ENCODE results near the gene CELF4.

Gene CELF4

GRCh38 chr18:37231251-37231650 is 334.3 kb downstream of the CELF4 start:
- Histone ChIP-seq H3K9me3 (ENCODE audit: control insufficient read depth in 5 of 5, low read length in 5 of 5) (no peaks in the 10 kb centered on the region), H3K36me3 (ENCODE audit: control insufficient read depth in 5 of 5, insufficient read depth in 5 of 5, low read length in 5 of 5) (no peaks in the 10 kb centered on the region), H3K27ac (ENCODE audit: low read depth, low read length) (no peak overlapping the region), H3K9ac (ENCODE audit: low read length in 5 of 5) (no peak overlapping the region), H3K4me3 (ENCODE audit: low read depth in 1 of 5, low read length in 5 of 5) (no peak overlapping the region), H3K27me3 (ENCODE audit: control insufficient read depth in 5 of 5, insufficient read depth in 4 of 5, low read length in 5 of 5) (no peaks in the 10 kb centered on the region), H3K4me1 (ENCODE audit: control insufficient read depth in 5 of 5, insufficient read depth in 5 of 5, low read length in 5 of 5) (peaks cover 0 to 28% (median 10%) of the 10 kb centered on the region in 5 donors)

GRCh38 chr18:37230768-37231167 is 334.8 kb downstream of the CELF4 start:
- H3K4me1 ChIP-seq (ENCODE audit: control insufficient read depth in 5 of 5, insufficient read depth in 5 of 5, low read length in 5 of 5): peaks cover 0 to 24% (median 6%) of the 10 kb centered on the region in 5 donors
- no peak overlapping the region for H3K9ac ChIP-seq (ENCODE audit: low read length in 5 of 5)
- no peaks in the 10 kb centered on the region for H3K27me3 ChIP-seq (ENCODE audit: control insufficient read depth in 5 of 5, insufficient read depth in 4 of 5, low read length in 5 of 5)
- no peaks in the 10 kb centered on the region for H3K9me3 ChIP-seq (ENCODE audit: control insufficient read depth in 5 of 5, low read length in 5 of 5)
- H3K36me3 ChIP-seq (ENCODE audit: control insufficient read depth in 5 of 5, insufficient read depth in 5 of 5, low read length in 5 of 5): no peaks in the 10 kb centered on the region
- H3K27ac ChIP-seq (ENCODE audit: low read depth, low read length): no peak overlapping the region
- H3K4me3 ChIP-seq (ENCODE audit: low read depth in 1 of 5, low read length in 5 of 5): no peak overlapping the region

- Histone ChIP-seq H3K27me3 (ENCODE audit: control insufficient read depth in 5 of 5, insufficient read depth in 4 of 5, low read length in 5 of 5) (no peaks in the 10 kb centered on the region), H3K9ac (ENCODE audit: low read length in 5 of 5) (no peak overlapping the region), H3K9me3 (ENCODE audit: control insufficient read depth in 5 of 5, low read length in 5 of 5) (no peaks in the 10 kb centered on the region), H3K4me1 (ENCODE audit: control insufficient read depth in 5 of 5, insufficient read depth in 5 of 5, low read length in 5 of 5) (peaks cover 0 to 3% (median 0%) of the 10 kb centered on the region in 5 donors), H3K36me3 (ENCODE audit: control insufficient read depth in 5 of 5, insufficient read depth in 5 of 5, low read length in 5 of 5) (peaks cover 0 to 11% (median 0%) of the 10 kb centered on the region in 5 donors), H3K4me3 (ENCODE audit: low read depth in 1 of 5, low read length in 5 of 5) (no peak overlapping the region), H3K27ac (ENCODE audit: low read depth, low read length) (no peak overlapping the region)
Measured at GRCh38 chr18:37225279-37225678, 340.3 kb downstream of the CELF4 start.

- Histone ChIP-seq H3K36me3 (ENCODE audit: control insufficient read depth in 5 of 5, insufficient read depth in 5 of 5, low read length in 5 of 5) (peaks cover 0 to 11% (median 0%) of the 10 kb centered on the region in 5 donors), H3K27ac (ENCODE audit: low read depth, low read length) (no peak overlapping the region), H3K9me3 (ENCODE audit: control insufficient read depth in 5 of 5, low read length in 5 of 5) (no peaks in the 10 kb centered on the region), H3K9ac (ENCODE audit: low read length in 5 of 5) (no peak overlapping the region), H3K4me3 (ENCODE audit: low read depth in 1 of 5, low read length in 5 of 5) (no peak overlapping the region), H3K27me3 (ENCODE audit: control insufficient read depth in 5 of 5, insufficient read depth in 4 of 5, low read length in 5 of 5) (no peaks in the 10 kb centered on the region), H3K4me1 (ENCODE audit: control insufficient read depth in 5 of 5, insufficient read depth in 5 of 5, low read length in 5 of 5) (no peaks in the 10 kb centered on the region)
Measured at GRCh38 chr18:37222999-37223378, 342.6 kb downstream of the CELF4 start.

GRCh38 chr18:37222354-37222998 is 343.1 kb downstream of the CELF4 start:
- H3K9ac ChIP-seq (ENCODE audit: low read length in 5 of 5): no peak overlapping the region
- no peaks in the 10 kb centered on the region for H3K9me3 ChIP-seq (ENCODE audit: control insufficient read depth in 5 of 5, low read length in 5 of 5)
- peaks cover 0 to 11% (median 0%) of the 10 kb centered on the region in 5 donors for H3K36me3 ChIP-seq (ENCODE audit: control insufficient read depth in 5 of 5, insufficient read depth in 5 of 5, low read length in 5 of 5)
- H3K27me3 ChIP-seq (ENCODE audit: control insufficient read depth in 5 of 5, insufficient read depth in 4 of 5, low read length in 5 of 5): no peaks in the 10 kb centered on the region
- H3K4me3 ChIP-seq (ENCODE audit: low read depth in 1 of 5, low read length in 5 of 5): no peak overlapping the region
- H3K4me1 ChIP-seq (ENCODE audit: control insufficient read depth in 5 of 5, insufficient read depth in 5 of 5, low read length in 5 of 5): no peaks in the 10 kb centered on the region
- no peak overlapping the region for H3K27ac ChIP-seq (ENCODE audit: low read depth, low read length)

- H3K27me3 ChIP-seq (ENCODE audit: control insufficient read depth in 5 of 5, insufficient read depth in 4 of 5, low read length in 5 of 5): no peaks in the 10 kb centered on the region
- H3K4me1 ChIP-seq (ENCODE audit: control insufficient read depth in 5 of 5, insufficient read depth in 5 of 5, low read length in 5 of 5): no peaks in the 10 kb centered on the region
- no peak overlapping the region for H3K27ac ChIP-seq (ENCODE audit: low read depth, low read length)
- no peak overlapping the region for H3K4me3 ChIP-seq (ENCODE audit: low read depth in 1 of 5, low read length in 5 of 5)
- peaks cover 0 to 5% (median 0%) of the 10 kb centered on the region in 5 donors for H3K36me3 ChIP-seq (ENCODE audit: control insufficient read depth in 5 of 5, insufficient read depth in 5 of 5, low read length in 5 of 5)
- H3K9me3 ChIP-seq (ENCODE audit: control insufficient read depth in 5 of 5, low read length in 5 of 5): no peaks in the 10 kb centered on the region
- H3K9ac ChIP-seq (ENCODE audit: low read length in 5 of 5): no peak overlapping the region
Measured at GRCh38 chr18:37219257-37219656, 346.3 kb downstream of the CELF4 start.

- Histone ChIP-seq H3K4me1 (ENCODE audit: control insufficient read depth in 5 of 5, insufficient read depth in 5 of 5, low read length in 5 of 5) (no peaks in the 10 kb centered on the region), H3K9ac (ENCODE audit: low read length in 5 of 5) (no peak overlapping the region), H3K36me3 (ENCODE audit: control insufficient read depth in 5 of 5, insufficient read depth in 5 of 5, low read length in 5 of 5) (peaks cover 0 to 5% (median 0%) of the 10 kb centered on the region in 5 donors), H3K4me3 (ENCODE audit: low read depth in 1 of 5, low read length in 5 of 5) (no peak overlapping the region), H3K9me3 (ENCODE audit: control insufficient read depth in 5 of 5, low read length in 5 of 5) (peaks cover 0 to 2% (median 0%) of the 10 kb centered on the region in 5 donors), H3K27me3 (ENCODE audit: control insufficient read depth in 5 of 5, insufficient read depth in 4 of 5, low read length in 5 of 5) (no peaks in the 10 kb centered on the region), H3K27ac (ENCODE audit: low read depth, low read length) (no peak overlapping the region)
Measured at GRCh38 chr18:37218022-37218590, 347.5 kb downstream of the CELF4 start.

- Histone ChIP-seq H3K9me3 (ENCODE audit: control insufficient read depth in 5 of 5, low read length in 5 of 5) (peaks cover 0 to 2% (median 0%) of the 10 kb centered on the region in 5 donors), H3K4me1 (ENCODE audit: control insufficient read depth in 5 of 5, insufficient read depth in 5 of 5, low read length in 5 of 5) (no peaks in the 10 kb centered on the region), H3K36me3 (ENCODE audit: control insufficient read depth in 5 of 5, insufficient read depth in 5 of 5, low read length in 5 of 5) (no peaks in the 10 kb centered on the region), H3K27ac (ENCODE audit: low read depth, low read length) (no peak overlapping the region), H3K27me3 (ENCODE audit: control insufficient read depth in 5 of 5, insufficient read depth in 4 of 5, low read length in 5 of 5) (no peaks in the 10 kb centered on the region), H3K9ac (ENCODE audit: low read length in 5 of 5) (no peak overlapping the region), H3K4me3 (ENCODE audit: low read depth in 1 of 5, low read length in 5 of 5) (no peak overlapping the region)
Measured at GRCh38 chr18:37210781-37211180, 354.8 kb downstream of the CELF4 start.

- no peaks in the 10 kb centered on the region for H3K4me1 ChIP-seq (ENCODE audit: control insufficient read depth in 5 of 5, insufficient read depth in 5 of 5, low read length in 5 of 5)
- H3K36me3 ChIP-seq (ENCODE audit: control insufficient read depth in 5 of 5, insufficient read depth in 5 of 5, low read length in 5 of 5): no peaks in the 10 kb centered on the region
- H3K4me3 ChIP-seq (ENCODE audit: low read depth in 1 of 5, low read length in 5 of 5): no peak overlapping the region
- H3K9me3 ChIP-seq (ENCODE audit: control insufficient read depth in 5 of 5, low read length in 5 of 5): peaks cover 0 to 3% (median 2%) of the 10 kb centered on the region in 5 donors
- H3K27ac ChIP-seq (ENCODE audit: low read depth, low read length): no peak overlapping the region
- no peak overlapping the region for H3K9ac ChIP-seq (ENCODE audit: low read length in 5 of 5)
- H3K27me3 ChIP-seq (ENCODE audit: control insufficient read depth in 5 of 5, insufficient read depth in 4 of 5, low read length in 5 of 5): no peaks in the 10 kb centered on the region
Measured at GRCh38 chr18:37207343-37207742, 358.3 kb downstream of the CELF4 start.

GRCh38 chr18:37199741-37200140 is 365.9 kb downstream of the CELF4 start:
- Histone ChIP-seq H3K27ac (ENCODE audit: low read depth, low read length) (no peak overlapping the region), H3K4me3 (ENCODE audit: low read depth in 1 of 5, low read length in 5 of 5) (no peak overlapping the region), H3K9ac (ENCODE audit: low read length in 5 of 5) (no peak overlapping the region), H3K36me3 (ENCODE audit: control insufficient read depth in 5 of 5, insufficient read depth in 5 of 5, low read length in 5 of 5) (no peaks in the 10 kb centered on the region), H3K9me3 (ENCODE audit: control insufficient read depth in 5 of 5, low read length in 5 of 5) (peaks cover 0 to 7% (median 2%) of the 10 kb centered on the region in 5 donors), H3K4me1 (ENCODE audit: control insufficient read depth in 5 of 5, insufficient read depth in 5 of 5, low read length in 5 of 5) (no peaks in the 10 kb centered on the region), H3K27me3 (ENCODE audit: control insufficient read depth in 5 of 5, insufficient read depth in 4 of 5, low read length in 5 of 5) (no peaks in the 10 kb centered on the region)

All from subcutaneous abdominal adipose tissue (tissue), 5 donors.